Coronary artery (tissue), 2 donors: ENCODE measurements around the gene CHIA.
"Not testable (repeated sequence)": the region's sequence is repeated elsewhere in the genome, so short reads cannot be mapped to it uniquely, and the experiment has no call there.

Source experiments
- DNase-seq: peaks from one replicate; pipeline ENCODE4 v3.0.0-alpha.2; 2017; ENCODE audit warnings: low spot score
- H3K27ac ChIP-seq, 2 donors: fragments of 200-600 bp; sonication (generic); one replicate each; pipeline ENCODE4 v1.5.1; 2016 to 2019
- H3K4me3 ChIP-seq: fragments of 200-600 bp; sonication (generic); 2 replicates; pipeline ENCODE4 v1.5.1; 2016; ENCODE audit warnings: mild to moderate bottlenecking, moderate library complexity
- CTCF ChIP-seq: fragments of 200-600 bp; sonication (generic); IDR thresholded peaks from one replicate; pipeline ENCODE4 v1.5.1; 2019; ENCODE audit warnings: antibody characterized with exemption

The CHIA gene

GRCh38 chr1:111309690-111310089, 19.0 kb downstream of the CHIA start:
- no peak for TF ChIP-seq CTCF
- Histone ChIP-seq H3K4me3 (no peak overlapping the region), H3K27ac (no peak overlapping the region)
- no peak for DNase-seq

- H3K27ac ChIP-seq, result no peak overlapping the region
- H3K4me3 ChIP-seq, result no peak overlapping the region
- no peak for DNase-seq
- TF ChIP-seq CTCF, result no peak
Observed at GRCh38 chr1:111318523-111318922, 27.9 kb downstream of the CHIA start.

GRCh38 chr1:111320066-111320879, 29.6 kb downstream of the CHIA start:
- Histone ChIP-seq H3K27ac (no peak overlapping the region), H3K4me3 (no peak overlapping the region)
- DNase-seq, result no peak
- TF ChIP-seq CTCF, result no peak

DNA sequence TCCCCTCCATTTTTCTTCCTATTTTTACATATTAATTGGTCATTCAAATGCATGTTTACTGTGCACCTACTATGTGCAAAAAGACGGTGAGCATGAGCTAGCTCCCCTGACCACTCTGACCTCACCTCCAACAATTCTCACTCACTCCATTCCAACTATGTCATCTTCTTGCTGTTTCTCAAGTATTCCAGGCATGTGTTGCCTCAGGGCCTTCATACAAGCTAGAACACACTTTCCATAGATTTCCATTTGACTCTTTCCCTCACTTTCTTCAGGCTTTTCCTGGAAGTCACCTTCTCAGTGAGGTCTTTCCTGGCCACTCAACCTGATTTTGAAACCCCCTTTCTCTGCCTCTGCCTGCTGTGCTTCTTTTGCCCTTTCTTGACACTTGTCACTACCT, 32.6 kb downstream of the CHIA start:
- Histone ChIP-seq H3K4me3 (no peak overlapping the region), H3K27ac (no peak overlapping the region)
- no peak for DNase-seq
- no peak for TF ChIP-seq CTCF

DNA sequence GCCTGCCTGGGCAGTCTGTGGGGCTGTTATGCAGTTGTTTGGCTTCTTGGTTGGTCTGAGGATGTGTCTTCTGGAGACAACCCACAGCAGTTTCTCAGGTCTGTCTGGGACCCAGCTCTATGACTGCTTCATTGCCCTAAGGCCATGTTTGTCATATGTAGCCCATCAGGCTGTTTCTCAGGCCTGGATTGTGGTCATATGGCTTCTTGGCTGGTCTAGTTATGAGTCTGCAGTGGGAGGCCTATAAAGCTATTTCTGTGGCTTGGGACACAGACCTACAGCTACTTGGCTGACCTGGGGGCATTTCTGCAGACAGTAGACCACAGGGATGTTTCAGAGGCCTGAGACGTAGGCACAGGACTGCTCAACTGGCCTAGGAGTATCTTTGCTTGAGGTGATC, 41.5 kb downstream of the CHIA start:
- no peak overlapping the region for H3K27ac ChIP-seq
- H3K4me3 ChIP-seq, result no peak overlapping the region
- no peak for TF ChIP-seq CTCF
- DNase-seq, result no peak

DNA sequence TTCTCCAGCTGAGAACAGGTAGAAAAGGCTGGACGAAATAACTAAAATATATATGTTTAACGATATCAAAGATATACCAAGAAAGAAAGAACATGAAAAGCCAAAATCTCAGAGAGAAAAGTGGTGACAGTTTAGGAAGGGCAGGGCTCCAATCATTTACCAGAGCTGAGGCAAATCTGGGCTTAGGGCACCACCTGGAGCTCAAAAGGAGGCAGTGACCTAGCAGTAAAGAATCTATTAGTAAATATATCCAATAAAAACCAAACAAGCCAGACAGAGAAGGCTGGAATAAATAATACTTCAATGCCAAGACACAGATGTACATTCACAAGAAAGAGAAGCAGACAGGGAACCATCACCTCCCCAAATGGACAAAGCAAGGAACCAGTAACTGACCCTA, 43.5 kb downstream of the CHIA start:
- H3K4me3 ChIP-seq, result no peak overlapping the region
- DNase-seq, result no peak
- TF ChIP-seq CTCF, result no peak
- H3K27ac ChIP-seq, result no peak overlapping the region

- DNase-seq, H3K27ac ChIP-seq, H3K4me3 ChIP-seq: not testable (repeated sequence)
Observed at GRCh38 chr1:111335214-111335877, 44.7 kb downstream of the CHIA start.

GRCh38 chr1:111338849-111339248, 48.2 kb downstream of the CHIA start:
- H3K27ac ChIP-seq, DNase-seq, H3K4me3 ChIP-seq: not testable (repeated sequence)
